ENCODE results near the gene SKIC8.

DNA sequence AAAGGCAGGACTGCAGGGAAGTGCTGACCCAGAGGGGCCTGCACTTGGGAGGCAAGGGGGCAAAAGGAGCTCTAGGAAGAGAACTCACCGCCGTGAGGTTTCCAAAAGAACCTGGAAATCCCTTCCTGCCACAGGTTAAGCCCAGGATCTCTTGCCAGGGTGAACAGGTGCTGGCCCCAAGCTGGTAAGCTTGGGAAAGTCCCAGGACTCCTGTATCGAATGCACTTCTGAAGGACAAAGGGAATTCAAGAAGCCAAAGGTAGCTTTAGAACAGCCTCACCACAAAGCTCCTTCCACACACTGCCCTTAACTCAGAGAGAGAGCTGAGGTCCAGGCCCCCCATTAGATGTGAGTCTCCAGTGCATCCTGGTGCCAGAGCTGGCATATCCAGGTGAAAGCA, 11.9 kb upstream of the SKIC8 start:
- TF ChIP-seq, protein P1, sequence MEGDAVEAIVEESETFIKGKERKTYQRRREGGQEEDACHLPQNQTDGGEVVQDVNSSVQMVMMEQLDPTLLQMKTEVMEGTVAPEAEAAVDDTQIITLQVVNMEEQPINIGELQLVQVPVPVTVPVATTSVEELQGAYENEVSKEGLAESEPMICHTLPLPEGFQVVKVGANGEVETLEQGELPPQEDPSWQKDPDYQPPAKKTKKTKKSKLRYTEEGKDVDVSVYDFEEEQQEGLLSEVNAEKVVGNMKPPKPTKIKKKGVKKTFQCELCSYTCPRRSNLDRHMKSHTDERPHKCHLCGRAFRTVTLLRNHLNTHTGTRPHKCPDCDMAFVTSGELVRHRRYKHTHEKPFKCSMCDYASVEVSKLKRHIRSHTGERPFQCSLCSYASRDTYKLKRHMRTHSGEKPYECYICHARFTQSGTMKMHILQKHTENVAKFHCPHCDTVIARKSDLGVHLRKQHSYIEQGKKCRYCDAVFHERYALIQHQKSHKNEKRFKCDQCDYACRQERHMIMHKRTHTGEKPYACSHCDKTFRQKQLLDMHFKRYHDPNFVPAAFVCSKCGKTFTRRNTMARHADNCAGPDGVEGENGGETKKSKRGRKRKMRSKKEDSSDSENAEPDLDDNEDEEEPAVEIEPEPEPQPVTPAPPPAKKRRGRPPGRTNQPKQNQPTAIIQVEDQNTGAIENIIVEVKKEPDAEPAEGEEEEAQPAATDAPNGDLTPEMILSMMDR (conservative IDR thresholded peaks at IDR 0.05; ENCODE audit: low read depth, low read length) = no peak
- no peak for TF ChIP-seq EZH2 (IDR thresholded peaks at IDR 0.05; ENCODE audit: borderline replicate concordance, low read depth, low read length, poor library complexity, severe bottlenecking)

Data from A673 (cell line).